Measurements from ENCODE around the gene MRTFB. TPM values are rescaled to one million over a fixed set of nuclear protein-coding genes. Genes with fewer than 3 reads are reported as not detected.
"Not testable (repeated sequence)": the region's sequence is repeated elsewhere in the genome, so short reads cannot be mapped to it uniquely, and the experiment has no call there.

MRTFB gene
- total RNA-seq, 1 experiment from 2014 or later, result 5.3 TPM

- DNase-seq (ENCODE audit: low read depth), result no peak
These were observed 34.7 kb downstream of the MRTFB start for GRCh38 chr16:14105760-14106375.

GRCh38 chr16:14106457-14106856, 35.3 kb downstream of the MRTFB start:
- DNase-seq (ENCODE audit: low read depth), result no peak

GRCh38 chr16:14106961-14107360, 35.8 kb downstream of the MRTFB start:
- no peak for DNase-seq (ENCODE audit: low read depth)

GRCh38 chr16:14109077-14109775, 38.1 kb downstream of the MRTFB start:
- DNase-seq (ENCODE audit: low read depth), result no peak

- no peak for DNase-seq (ENCODE audit: low read depth)
These were observed 38.9 kb downstream of the MRTFB start for GRCh38 chr16:14109782-14110727.

GRCh38 chr16:14110728-14111251, 39.7 kb downstream of the MRTFB start:
- no peak for DNase-seq (ENCODE audit: low read depth)

- DNase-seq (ENCODE audit: low read depth), result peak; percentile 23
These were observed 40.8 kb downstream of the MRTFB start for GRCh38 chr16:14111713-14112538.

- DNase-seq (ENCODE audit: low read depth), result no peak
These were observed 41.4 kb downstream of the MRTFB start for GRCh38 chr16:14112539-14112856.

- no peak for DNase-seq (ENCODE audit: low read depth)
These were observed 42.2 kb downstream of the MRTFB start for GRCh38 chr16:14113344-14113743.

- no peak for DNase-seq (ENCODE audit: low read depth)
These were observed 45.9 kb downstream of the MRTFB start for GRCh38 chr16:14117051-14117450.

GRCh38 chr16:14119799-14120198, 48.7 kb downstream of the MRTFB start:
- no peak for DNase-seq (ENCODE audit: low read depth)

GRCh38 chr16:14120335-14120734, 49.2 kb downstream of the MRTFB start:
- DNase-seq (ENCODE audit: low read depth), result no peak

- no peak for DNase-seq (ENCODE audit: low read depth)
These were observed 50.0 kb downstream of the MRTFB start for GRCh38 chr16:14121142-14121541.

- DNase-seq (ENCODE audit: low read depth), result no peak
These were observed 50.8 kb downstream of the MRTFB start for GRCh38 chr16:14121872-14122271.

- DNase-seq (ENCODE audit: low read depth), result not testable (repeated sequence)
These were observed 51.3 kb downstream of the MRTFB start for GRCh38 chr16:14122430-14122829.

GRCh38 chr16:14125000-14125681, 54.0 kb downstream of the MRTFB start:
- no peak for DNase-seq (ENCODE audit: low read depth)

- DNase-seq (ENCODE audit: low read depth), result no peak
These were observed 54.6 kb downstream of the MRTFB start for GRCh38 chr16:14125708-14126107.

GRCh38 chr16:14128097-14128496, 57.0 kb downstream of the MRTFB start:
- no peak for DNase-seq (ENCODE audit: low read depth)

GRCh38 chr16:14129502-14129901, 58.4 kb downstream of the MRTFB start:
- no peak for DNase-seq (ENCODE audit: low read depth)

GRCh38 chr16:14131774-14132695, 60.9 kb downstream of the MRTFB start:
- DNase-seq (ENCODE audit: low read depth), result no peak
